Stimulated activated CD8-positive, alpha-beta memory T cell treated with anti-CD3 and anti-CD28 coated beads, Interleukin-7, amount 100 ng/mL, for 1 hour (primary cell): ENCODE data around the gene ACAP1.

Experiments
- DNase-seq, 2 donors: peaks; one replicate each; pipeline ENCODE4 v3.0.0-alpha.2; 2020; ENCODE audit warnings: low read depth in 2 of 2

Gene ACAP1

DNA sequence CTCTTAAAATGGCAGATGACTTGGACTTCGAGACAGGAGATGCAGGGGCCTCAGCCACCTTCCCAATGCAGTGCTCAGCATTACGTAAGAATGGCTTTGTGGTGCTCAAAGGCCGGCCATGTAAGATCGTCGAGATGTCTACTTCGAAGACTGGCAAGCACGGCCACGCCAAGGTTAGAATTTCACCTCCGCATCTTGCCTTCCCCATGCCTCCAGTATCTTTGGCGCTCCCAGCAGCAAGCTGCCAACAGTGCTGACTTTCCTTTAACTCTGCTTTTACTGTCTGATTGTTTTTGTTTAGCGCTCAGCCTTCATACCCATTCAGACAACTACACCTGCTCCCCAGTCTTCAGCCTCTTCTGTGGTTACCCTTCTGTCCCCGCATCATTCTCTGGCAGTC is 26.7 kb upstream of the ACAP1 start:
- no peak for DNase-seq

- no peak for DNase-seq
Measured at GRCh38 chr17:7311110-7311705, 25.1 kb upstream of the ACAP1 start.

DNA sequence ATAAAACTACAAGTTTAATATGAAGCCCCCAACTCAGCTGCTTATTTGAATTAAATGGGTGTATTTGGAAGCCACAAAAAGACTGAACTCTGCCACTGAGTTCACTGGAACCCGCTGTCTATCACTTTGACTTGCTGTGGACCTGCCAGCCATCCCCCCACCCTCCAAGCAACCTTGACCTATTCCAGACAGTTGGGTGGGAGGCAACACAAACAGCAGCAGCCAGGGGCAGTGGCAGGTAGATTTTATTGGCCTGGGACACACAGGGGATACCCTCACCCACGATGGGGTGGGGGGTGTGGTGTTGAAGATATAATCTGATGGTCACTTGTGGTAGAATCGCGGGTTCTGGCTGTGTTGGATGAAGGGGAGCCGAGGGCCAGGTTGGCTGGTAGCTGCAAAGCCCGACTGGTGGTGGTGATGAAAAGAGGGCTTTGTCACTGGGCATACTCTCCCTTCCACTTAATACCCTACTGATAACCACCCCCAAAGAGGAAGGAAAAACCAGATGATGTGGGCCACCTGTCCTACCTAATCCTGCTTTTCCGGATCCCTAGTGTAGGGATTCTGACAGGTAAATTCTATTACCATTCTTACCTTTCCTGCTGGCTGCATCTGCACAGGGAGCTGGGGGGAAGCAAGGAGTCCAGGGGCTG is 23.8 kb upstream of the ACAP1 start:
- DNase-seq = no peak

DNA sequence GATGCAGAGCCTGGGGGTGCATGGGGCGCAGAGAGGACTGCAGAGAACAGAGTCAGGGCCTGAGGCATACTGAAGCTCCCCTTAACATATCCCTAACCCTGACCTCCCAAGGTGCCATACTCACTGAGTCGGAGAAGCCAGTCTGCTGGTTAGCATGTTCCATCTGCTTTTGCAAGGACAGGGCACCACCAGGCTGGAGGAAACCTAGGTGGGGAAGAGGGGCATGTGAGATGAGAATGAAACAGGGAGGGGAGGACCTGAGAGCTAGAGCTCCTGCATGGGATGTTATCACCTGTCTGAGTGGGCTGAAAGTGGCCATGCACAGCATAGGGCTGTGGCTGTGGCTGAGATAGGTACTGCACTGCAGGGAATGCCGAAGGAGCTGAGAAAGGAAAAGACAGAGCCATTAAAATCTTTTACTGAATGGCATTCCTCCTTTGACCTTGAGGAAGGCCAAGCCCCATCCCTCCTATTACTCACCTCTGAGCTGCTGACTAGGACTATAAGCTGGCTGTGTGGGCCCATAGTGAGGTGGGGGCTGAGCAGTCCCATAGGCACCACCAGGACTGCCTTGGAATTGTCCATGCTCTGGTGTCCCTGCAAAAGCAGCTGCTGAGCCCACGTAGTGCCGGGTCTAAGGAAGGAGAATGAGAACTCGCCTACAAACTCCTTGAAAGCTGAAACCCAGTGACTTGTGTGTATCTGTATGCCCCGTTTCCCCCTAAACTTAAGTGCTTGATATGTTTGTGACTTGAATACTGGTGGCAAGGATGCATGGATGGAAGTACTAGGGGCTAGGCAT is 23.0 kb upstream of the ACAP1 start:
- DNase-seq = no peak

GRCh38 chr17:7313890-7314718 is 22.2 kb upstream of the ACAP1 start:
- DNase-seq = no peak

- peak; percentile 80 to 82 for DNase-seq
Measured at GRCh38 chr17:7314719-7315569, 21.4 kb upstream of the ACAP1 start, which contains the start of gene GPS2. Gene GPS2, minus strand, starts transcription at chr17:7315360. Its CDS starts 308 bp downstream, at chr17:7315052.

DNA sequence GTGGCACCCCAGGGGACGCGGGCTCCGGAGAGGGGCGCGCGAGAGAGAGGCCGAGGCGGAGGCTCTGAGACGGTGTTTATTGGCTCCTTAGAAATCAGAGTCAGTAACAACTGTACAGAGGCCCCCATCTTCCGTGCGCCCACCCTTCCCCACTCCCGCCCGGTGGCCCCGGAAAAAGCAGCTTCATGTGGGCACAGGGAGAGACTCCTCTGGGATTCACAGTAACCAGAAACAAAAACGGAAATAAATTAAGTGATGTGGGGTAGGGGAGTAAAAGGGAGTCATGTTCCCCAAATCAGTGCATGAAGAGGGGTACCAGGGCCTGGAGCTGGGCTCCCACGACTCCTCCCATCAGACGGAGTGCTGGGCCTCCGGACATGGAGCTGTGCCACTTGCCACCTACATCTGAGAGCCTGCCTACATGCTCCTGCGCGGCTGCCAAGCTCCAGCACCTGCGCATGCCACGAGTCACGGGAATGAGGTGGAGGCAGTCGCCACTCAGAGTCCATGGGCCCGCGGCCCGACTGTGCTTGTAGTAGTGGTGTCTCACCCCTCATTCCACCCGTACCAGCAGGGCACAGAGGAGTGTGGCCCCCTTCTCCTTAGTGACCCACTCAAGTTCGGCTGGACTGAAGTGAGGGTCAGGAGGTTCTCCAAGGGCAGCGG is 20.6 kb upstream of the ACAP1 start:
- DNase-seq = no peak

DNA sequence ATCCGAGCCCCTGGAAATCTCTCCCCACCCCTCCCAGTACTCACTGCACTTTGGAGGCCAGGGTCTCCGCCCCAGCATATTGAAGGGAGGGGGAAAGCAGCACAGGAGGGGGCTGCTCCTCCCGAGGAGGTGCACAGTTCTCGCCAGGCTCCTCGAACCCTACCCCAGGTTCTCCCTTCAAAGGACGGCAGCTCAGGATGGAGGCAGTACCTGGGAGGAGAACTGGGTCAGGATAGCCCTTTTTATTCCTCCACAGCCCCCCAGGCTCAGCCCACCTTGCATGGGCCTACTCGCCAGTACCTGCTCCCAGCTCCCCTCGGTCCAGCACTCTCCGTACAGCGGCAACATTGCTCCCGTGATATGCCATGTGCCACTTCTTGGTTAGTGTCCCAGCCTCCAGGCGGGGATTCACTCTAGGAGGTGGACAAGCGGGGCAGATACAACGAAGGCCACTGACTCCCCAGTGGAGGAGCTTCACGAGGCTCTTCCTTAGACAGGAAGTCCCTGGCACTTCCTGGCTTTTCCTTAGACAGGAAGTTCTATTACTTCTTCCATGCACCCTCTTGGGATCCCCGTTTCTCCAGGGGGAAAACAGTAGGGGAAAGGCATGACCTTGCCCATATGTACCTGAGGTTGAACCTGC is 19.0 kb upstream of the ACAP1 start:
- no peak for DNase-seq

- DNase-seq = no peak
Measured at GRCh38 chr17:7318121-7318860, 18.0 kb upstream of the ACAP1 start.

GRCh38 chr17:7321466-7321865 is 14.9 kb upstream of the ACAP1 start:
- DNase-seq = no peak

DNA sequence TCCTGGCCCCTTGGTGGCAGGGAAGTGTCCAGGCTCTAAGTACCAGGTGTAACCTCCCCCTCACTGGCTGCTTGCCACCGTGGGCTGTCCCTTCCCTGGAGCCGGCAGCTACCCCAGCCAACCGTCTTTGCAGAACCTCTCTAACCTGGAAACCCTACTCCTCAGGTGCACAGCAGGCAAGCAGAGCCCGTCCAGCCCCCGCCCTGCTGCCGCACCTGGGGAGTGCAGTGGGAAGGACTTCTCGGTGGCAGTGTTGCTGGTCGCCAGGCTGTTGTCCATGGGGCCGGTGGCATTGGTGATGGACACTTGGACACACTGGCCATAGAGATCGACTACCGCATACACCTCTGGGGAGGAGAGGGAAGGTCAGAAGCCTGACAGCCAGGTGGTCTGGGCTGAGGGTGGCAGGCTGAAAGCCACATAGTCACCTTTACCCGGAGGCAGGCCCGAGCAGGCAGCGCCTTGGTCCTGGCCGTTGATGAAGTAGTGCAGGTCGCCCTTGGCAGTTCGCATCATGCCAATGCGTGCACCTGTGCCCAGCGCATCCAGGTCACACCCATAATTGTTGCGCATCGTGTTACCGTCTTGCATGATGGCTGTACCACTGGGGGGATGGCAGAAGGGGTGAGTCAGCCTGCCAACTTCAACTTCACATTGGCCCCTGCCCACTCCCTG is 13.7 kb upstream of the ACAP1 start:
- DNase-seq = no peak

DNA sequence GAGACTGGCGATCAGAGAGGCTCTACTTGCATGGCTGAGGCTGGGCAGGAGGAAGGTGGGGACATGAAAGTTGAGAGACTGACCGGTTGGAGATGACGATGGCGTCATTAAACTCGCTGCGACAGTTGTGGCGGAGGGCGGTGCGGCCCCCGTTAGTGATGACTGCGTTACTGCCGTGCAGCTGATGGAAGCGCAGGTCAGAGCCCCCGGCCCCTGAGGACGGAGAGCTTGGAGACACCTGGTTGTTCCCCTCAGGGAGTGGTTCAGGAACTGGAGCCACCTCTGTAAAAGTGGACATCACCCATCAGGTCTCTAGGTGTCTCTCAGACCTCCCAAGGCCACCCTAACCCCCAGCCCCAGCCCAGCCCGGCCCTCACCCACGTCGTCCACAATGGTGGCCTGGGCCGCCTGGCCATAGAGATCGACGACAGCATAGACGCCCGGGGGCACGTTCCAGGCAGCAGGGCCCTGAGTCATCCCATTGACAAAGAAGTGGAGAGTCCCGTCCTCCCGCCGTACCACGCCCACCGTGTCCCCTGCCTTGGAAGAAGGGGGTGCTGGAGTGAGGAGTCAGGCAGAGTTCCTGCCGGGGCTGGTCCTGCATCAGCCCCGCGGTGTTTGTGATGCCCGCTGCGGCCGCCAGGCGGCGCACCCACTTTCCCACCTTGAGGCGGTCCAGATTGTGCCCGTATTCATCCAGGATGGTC is 12.4 kb upstream of the ACAP1 start:
- DNase-seq = peak in 1 of 2 donors; percentile 56

GRCh38 chr17:7324438-7324779 is 11.9 kb upstream of the ACAP1 start:
- no peak for DNase-seq

DNA sequence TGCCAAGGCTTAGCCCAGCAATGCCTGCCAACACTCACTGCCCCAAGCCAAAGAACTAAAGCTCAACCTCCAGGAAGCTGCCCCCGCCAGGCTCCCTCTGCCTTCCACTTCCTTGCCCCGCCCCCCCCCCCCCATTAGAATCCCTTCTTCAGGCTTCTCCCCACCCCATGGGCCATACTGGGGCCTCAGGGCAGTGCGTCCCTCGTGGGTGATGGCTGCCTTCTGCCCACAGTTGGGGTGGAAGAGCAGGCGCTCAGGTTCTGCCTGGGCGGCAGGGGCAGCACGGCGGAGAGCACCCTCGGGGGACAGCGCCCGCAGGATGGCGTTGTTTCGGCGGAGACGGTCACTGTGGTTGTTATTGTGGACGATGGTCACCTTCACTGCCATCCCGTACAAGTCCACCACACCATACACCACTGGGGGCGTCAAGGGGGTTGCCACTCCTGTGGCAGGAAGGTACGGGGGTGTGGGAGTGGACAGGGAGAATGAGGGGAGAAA is 11.2 kb upstream of the ACAP1 start:
- DNase-seq = no peak

GRCh38 chr17:7326186-7326585 is 10.1 kb upstream of the ACAP1 start:
- no peak for DNase-seq

DNA sequence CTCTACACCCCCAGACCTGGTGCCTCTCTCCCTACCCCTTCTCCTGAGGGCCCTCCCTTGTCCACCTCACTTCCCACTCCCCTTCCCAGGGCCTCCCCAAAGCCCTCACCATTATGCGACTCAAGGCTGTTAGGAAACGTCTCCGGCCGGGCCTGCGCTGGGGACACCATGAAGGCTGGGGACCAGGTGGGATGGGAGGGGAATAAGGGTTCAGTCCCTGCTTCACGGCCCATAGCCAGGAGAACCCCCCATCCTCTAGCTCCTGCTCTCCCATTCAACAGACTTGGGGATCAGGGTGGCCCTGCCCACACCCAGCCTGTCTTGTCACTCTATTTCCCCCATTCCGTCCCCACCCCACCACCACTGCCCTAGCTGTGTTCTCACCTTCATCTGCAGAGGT is 9.3 kb upstream of the ACAP1 start:
- no peak for DNase-seq

DNA sequence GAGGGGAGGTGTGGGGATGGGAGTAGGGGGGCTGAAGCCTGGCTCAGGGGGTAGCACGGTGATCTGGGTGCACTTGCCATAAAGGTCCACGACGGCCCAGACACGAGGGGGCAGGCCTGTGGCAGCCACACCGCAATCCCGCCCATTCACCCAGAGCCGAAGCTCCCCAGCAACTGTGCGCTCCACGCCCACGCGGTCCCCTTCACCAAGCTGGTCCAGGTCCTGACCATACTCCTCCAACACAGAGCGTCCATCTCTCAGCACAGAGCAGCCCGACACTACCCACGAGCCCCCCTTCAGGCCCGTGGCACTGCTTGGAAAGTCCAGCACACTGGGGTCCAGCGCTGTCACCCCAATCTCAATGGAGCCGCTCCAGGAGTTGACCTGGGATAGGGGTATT is 8.8 kb upstream of the ACAP1 start:
- DNase-seq = no peak

DNA sequence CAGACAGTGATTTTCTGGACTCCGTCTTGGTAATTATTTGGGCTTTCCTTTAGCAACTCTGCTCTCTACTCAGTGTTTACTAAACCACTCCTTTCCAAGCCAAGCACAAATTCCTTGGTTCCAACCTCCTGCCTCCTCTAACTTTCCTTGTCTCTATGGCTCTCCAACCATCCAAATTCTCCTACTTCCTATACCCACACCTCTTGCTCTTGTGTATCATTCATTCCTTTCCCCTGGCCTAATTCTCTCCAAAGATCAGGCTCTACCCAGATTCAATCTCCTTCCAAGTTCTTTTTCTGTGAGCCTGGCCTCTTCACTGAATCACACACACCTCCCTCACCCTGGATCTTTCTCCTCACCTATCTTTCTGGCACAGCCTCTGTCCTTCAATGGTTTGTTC is 8.3 kb upstream of the ACAP1 start:
- DNase-seq = no peak
